MM.1S (cell line): ENCODE measurements around the gene DCANP1.

ENCODE experiments used
- DNase-seq: peaks from one replicate; pipeline ENCODE4 v3.0.0-alpha.2; 2015
- H2AFZ ChIP-seq: fragments of 300-600 bp; sonication (generic); 2 replicates; pipeline ENCODE4 v1.6.0; 2016; ENCODE audit warnings: antibody characterized with exemption, low read length
- H3F3A ChIP-seq: fragments of 300-600 bp; sonication (generic); 2 replicates; pipeline ENCODE4 v1.6.1; 2016; ENCODE audit warnings: mild to moderate bottlenecking, antibody characterized with exemption, low read length, moderate library complexity, mixed read lengths; ENCODE audit not compliant: insufficient read depth
- H3K27ac ChIP-seq: fragments of 300-600 bp; sonication (generic); 2 replicates; pipeline ENCODE4 v1.5.1; 2016; ENCODE audit warnings: mild to moderate bottlenecking, low read length
- H3K27me3 ChIP-seq: fragments of 300-600 bp; sonication (generic); replicated peaks from 2 replicates; pipeline ENCODE4 v1.6.0; 2016; ENCODE audit warnings: low read length; ENCODE audit not compliant: insufficient read depth
- H3K36me3 ChIP-seq: fragments of 300-600 bp; sonication (generic); replicated peaks from 2 replicates; pipeline ENCODE4 v1.6.1; 2016; ENCODE audit warnings: mild to moderate bottlenecking, low read length, mixed read lengths; ENCODE audit not compliant: insufficient read depth
- H3K4me1 ChIP-seq: fragments of 300-600 bp; sonication (generic); 2 replicates; pipeline ENCODE4 v1.6.1; 2016; ENCODE audit warnings: low read length, mixed read lengths
- H3K4me2 ChIP-seq: fragments of 300-600 bp; sonication (generic); 2 replicates; pipeline ENCODE4 v1.6.0; 2016; ENCODE audit warnings: low read depth, low read length
- H3K4me3 ChIP-seq: fragments of 300-600 bp; sonication (generic); 2 replicates; pipeline ENCODE4 v1.5.1; 2016; ENCODE audit warnings: low read length, mixed read lengths
- H3K79me2 ChIP-seq: fragments of 300-600 bp; sonication (generic); 2 replicates; pipeline ENCODE4 v1.6.1; 2016; ENCODE audit warnings: mixed run types, low read length, mixed read lengths
- H3K9ac ChIP-seq: fragments of 300-600 bp; sonication (generic); 2 replicates; pipeline ENCODE4 v1.6.1; 2016; ENCODE audit warnings: low read length, mixed read lengths
- H3K9me2 ChIP-seq: fragments of 300-600 bp; sonication (generic); replicated peaks from 2 replicates; pipeline ENCODE4 v1.6.1; 2016; ENCODE audit warnings: mild to moderate bottlenecking, low read length, mixed read lengths; ENCODE audit not compliant: insufficient read depth
- H3K9me3 ChIP-seq: fragments of 300-600 bp; sonication (generic); replicated peaks from 2 replicates; pipeline ENCODE4 v1.6.1; 2016; ENCODE audit warnings: mild to moderate bottlenecking, low read length, mixed read lengths; ENCODE audit not compliant: insufficient read depth
- H4K20me1 ChIP-seq: fragments of 300-600 bp; sonication (generic); 2 replicates; pipeline ENCODE4 v1.6.1; 2016; ENCODE audit warnings: mild to moderate bottlenecking, low read length, moderate library complexity, mixed read lengths; ENCODE audit not compliant: insufficient read depth
- EZH2 ChIP-seq: fragments of 300-600 bp; sonication (generic); optimal IDR thresholded peaks from 2 replicates; pipeline ENCODE3; 2017; ENCODE audit warnings: low read depth, mild to moderate bottlenecking, antibody characterized with exemption, low read length, mixed read lengths
- EZH2phosphoT487 ChIP-seq: fragments of 300-600 bp; sonication (generic); IDR thresholded peaks from 2 replicates; pipeline ENCODE4 v1.6.1; 2018; ENCODE audit warnings: antibody characterized with exemption, low read length
- TF ChIP-seq, protein P1 (sequence below): fragments of 300-600 bp; sonication (generic); IDR thresholded peaks from 2 replicates; pipeline ENCODE4 v1.5.1; 2016; ENCODE audit warnings: antibody characterized with exemption, low read length, mixed read lengths

DCANP1 gene

GRCh38 chr5:135441919-135442318, 5.2 kb downstream of the DCANP1 start:
- no peaks in the 10 kb centered on the region for H3F3A ChIP-seq
- no peaks in the 10 kb centered on the region for H3K4me1 ChIP-seq
- no peak overlapping the region for H3K4me2 ChIP-seq
- H2AFZ ChIP-seq, result no peak overlapping the region
- H3K9ac ChIP-seq, result no peak overlapping the region
- DNase-seq, result no peak
- no peaks in the 10 kb centered on the region for H4K20me1 ChIP-seq
- H3K9me2 ChIP-seq, result no peaks in the 10 kb centered on the region
- H3K27ac ChIP-seq, result no peak overlapping the region
- TF ChIP-seq EZH2phosphoT487 (no peak), EZH2 (no peak)
- TF ChIP-seq, protein P1, sequence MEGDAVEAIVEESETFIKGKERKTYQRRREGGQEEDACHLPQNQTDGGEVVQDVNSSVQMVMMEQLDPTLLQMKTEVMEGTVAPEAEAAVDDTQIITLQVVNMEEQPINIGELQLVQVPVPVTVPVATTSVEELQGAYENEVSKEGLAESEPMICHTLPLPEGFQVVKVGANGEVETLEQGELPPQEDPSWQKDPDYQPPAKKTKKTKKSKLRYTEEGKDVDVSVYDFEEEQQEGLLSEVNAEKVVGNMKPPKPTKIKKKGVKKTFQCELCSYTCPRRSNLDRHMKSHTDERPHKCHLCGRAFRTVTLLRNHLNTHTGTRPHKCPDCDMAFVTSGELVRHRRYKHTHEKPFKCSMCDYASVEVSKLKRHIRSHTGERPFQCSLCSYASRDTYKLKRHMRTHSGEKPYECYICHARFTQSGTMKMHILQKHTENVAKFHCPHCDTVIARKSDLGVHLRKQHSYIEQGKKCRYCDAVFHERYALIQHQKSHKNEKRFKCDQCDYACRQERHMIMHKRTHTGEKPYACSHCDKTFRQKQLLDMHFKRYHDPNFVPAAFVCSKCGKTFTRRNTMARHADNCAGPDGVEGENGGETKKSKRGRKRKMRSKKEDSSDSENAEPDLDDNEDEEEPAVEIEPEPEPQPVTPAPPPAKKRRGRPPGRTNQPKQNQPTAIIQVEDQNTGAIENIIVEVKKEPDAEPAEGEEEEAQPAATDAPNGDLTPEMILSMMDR, result no peak
- no peak overlapping the region for H3K4me3 ChIP-seq
- no peaks in the 10 kb centered on the region for H3K79me2 ChIP-seq
- no peaks in the 10 kb centered on the region for H3K27me3 ChIP-seq
- no peaks in the 10 kb centered on the region for H3K9me3 ChIP-seq
- H3K36me3 ChIP-seq, result no peaks in the 10 kb centered on the region

- H3K4me3 ChIP-seq, result no peak overlapping the region
- H3K27ac ChIP-seq, result no peak overlapping the region
- H3K9me2 ChIP-seq, result no peaks in the 10 kb centered on the region
- DNase-seq, result no peak
- H3K4me1 ChIP-seq, result no peaks in the 10 kb centered on the region
- H4K20me1 ChIP-seq, result no peaks in the 10 kb centered on the region
- TF ChIP-seq EZH2 (no peak), EZH2phosphoT487 (no peak)
- TF ChIP-seq, protein P1, result no peak
- H3K27me3 ChIP-seq, result no peaks in the 10 kb centered on the region
- H2AFZ ChIP-seq, result no peak overlapping the region
- H3K36me3 ChIP-seq, result no peaks in the 10 kb centered on the region
- H3K79me2 ChIP-seq, result no peaks in the 10 kb centered on the region
- H3K4me2 ChIP-seq, result no peak overlapping the region
- no peaks in the 10 kb centered on the region for H3F3A ChIP-seq
- no peaks in the 10 kb centered on the region for H3K9me3 ChIP-seq
- H3K9ac ChIP-seq, result no peak overlapping the region
These were observed 5.8 kb downstream of the DCANP1 start for GRCh38 chr5:135441350-135441831.

- no peak overlapping the region for H3K4me3 ChIP-seq
These were observed 6.2 kb downstream of the DCANP1 start for GRCh38 chr5:135440916-135441315.

More at GRCh38 chr5:135440916-135441315, 6.2 kb downstream of the DCANP1 start:
- H3K4me1 ChIP-seq, result no peaks in the 10 kb centered on the region
- no peaks in the 10 kb centered on the region for H3F3A ChIP-seq
- no peak overlapping the region for H2AFZ ChIP-seq
- no peaks in the 10 kb centered on the region for H3K27me3 ChIP-seq
- H3K79me2 ChIP-seq, result no peaks in the 10 kb centered on the region
- H4K20me1 ChIP-seq, result no peaks in the 10 kb centered on the region
- H3K9me3 ChIP-seq, result no peaks in the 10 kb centered on the region
- DNase-seq, result no peak
- TF ChIP-seq EZH2 (no peak), EZH2phosphoT487 (no peak)
- TF ChIP-seq, protein P1, result no peak
- no peaks in the 10 kb centered on the region for H3K9me2 ChIP-seq
- H3K36me3 ChIP-seq, result no peaks in the 10 kb centered on the region
- H3K27ac ChIP-seq, result no peak overlapping the region
- H3K4me2 ChIP-seq, result no peak overlapping the region
- no peak overlapping the region for H3K9ac ChIP-seq
